HG03457 (cell line): Measurements from ENCODE around the gene CLPTM1L.
"Not testable (repeated sequence)": the region's sequence is repeated elsewhere in the genome, so short reads cannot be mapped to it uniquely, and the experiment has no call there.

ENCODE experiments used
- ATAC-seq: cut with Tn5 transposase; IDR thresholded peaks from one replicate; pipeline ENCODE4 v1.9.1; 2021; ENCODE audit warnings: moderate number of reproducible peaks; ENCODE audit not compliant: unreplicated experiment

The CLPTM1L gene

DNA sequence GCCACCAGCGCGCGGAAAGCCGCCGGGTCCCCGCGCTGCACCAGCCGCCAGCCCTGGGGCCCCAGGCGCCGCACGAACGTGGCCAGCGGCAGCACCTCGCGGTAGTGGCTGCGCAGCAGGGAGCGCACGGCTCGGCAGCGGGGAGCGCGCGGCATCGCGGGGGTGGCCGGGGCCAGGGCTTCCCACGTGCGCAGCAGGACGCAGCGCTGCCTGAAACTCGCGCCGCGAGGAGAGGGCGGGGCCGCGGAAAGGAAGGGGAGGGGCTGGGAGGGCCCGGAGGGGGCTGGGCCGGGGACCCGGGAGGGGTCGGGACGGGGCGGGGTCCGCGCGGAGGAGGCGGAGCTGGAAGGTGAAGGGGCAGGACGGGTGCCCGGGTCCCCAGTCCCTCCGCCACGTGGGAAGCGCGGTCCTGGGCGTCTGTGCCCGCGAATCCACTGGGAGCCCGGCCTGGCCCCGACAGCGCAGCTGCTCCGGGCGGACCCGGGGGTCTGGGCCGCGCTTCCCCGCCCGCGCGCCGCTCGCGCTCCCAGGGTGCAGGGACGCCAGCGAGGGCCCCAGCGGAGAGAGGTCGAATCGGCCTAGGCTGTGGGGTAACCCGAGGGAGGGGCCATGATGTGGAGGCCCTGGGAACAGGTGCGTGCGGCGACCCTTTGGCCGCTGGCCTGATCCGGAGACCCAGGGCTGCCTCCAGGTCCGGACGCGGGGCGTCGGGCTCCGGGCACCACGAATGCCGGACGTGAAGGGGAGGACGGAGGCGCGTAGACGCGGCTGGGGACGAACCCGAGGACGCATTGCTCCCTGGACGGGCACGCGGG, 49.9 kb downstream of the CLPTM1L start, which contains the start of gene TERT:
Gene TERT (minus strand): TSS at position 234 of the 815 bp plus-strand sequence. CDS start 79 bp downstream, at position 155.
- ATAC-seq = no peak

DNA sequence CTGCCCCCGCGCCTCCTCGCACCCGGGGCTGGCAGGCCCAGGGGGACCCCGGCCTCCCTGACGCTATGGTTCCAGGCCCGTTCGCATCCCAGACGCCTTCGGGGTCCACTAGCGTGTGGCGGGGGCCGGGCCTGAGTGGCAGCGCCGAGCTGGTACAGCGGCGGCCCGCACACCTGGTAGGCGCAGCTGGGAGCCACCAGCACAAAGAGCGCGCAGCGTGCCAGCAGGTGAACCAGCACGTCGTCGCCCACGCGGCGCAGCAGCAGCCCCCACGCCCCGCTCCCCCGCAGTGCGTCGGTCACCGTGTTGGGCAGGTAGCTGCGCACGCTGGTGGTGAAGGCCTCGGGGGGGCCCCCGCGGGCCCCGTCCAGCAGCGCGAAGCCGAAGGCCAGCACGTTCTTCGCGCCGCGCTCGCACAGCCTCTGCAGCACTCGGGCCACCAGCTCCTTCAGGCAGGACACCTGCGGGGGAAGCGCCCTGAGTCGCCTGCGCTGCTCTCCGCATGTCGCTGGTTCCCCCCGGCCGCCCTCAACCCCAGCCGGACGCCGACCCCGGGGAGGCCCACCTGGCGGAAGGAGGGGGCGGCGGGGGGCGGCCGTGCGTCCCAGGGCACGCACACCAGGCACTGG, 50.6 kb downstream of the CLPTM1L start:
- ATAC-seq = no peak

DNA sequence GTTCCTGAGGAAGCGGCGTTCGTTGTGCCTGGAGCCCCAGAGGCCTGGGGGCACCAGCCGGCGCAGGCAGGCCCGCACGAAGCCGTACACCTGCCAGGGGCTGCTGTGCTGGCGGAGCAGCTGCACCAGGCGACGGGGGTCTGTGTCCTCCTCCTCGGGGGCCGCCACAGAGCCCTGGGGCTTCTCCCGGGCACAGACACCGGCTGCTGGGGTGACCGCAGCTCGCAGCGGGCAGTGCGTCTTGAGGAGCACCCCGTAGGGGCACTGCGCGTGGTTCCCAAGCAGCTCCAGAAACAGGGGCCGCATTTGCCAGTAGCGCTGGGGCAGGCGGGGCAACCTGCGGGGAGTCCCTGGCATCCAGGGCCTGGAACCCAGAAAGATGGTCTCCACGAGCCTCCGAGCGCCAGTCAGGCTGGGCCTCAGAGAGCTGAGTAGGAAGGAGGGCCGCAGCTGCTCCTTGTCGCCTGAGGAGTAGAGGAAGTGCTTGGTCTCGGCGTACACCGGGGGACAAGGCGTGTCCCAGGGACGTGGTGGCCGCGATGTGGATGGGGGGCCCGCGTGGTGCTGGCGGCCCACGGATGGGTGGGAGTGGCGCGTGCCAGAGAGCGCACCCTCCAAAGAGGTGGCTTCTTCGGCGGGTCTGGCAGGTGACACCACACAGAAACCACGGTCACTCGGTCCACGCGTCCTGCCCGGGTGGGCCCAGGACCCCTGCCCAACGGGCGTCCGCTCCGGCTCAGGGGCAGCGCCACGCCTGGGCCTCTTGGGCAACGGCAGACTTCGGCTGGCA, 51.3 kb downstream of the CLPTM1L start:
- no peak for ATAC-seq

DNA sequence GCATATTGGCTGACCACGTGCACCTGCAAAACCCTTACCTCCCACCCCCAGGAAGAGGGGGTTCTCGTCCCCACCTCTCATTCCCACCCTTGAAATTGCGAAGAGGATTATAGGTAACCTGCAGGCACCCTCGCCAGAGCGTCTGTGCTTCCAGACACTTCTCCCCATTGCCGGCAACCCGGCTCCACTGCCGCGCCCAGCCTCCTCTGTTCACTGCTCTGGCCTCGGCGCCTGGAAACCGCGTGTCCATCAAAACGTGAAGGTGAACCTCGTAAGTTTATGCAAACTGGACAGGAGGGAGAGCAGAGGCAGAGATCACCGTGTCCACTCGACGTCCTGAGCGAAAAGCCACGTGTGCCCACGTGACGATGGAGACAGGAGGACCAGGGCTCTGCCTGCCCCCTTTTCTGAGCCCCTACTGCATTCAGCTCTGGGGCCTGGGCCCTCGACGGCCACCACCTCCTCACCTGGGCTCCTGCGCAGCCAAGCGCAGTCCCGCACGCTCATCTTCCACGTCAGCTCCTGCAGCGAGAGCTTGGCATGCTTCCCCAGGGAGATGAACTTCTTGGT, 52.0 kb downstream of the CLPTM1L start:
- ATAC-seq = no peak

DNA sequence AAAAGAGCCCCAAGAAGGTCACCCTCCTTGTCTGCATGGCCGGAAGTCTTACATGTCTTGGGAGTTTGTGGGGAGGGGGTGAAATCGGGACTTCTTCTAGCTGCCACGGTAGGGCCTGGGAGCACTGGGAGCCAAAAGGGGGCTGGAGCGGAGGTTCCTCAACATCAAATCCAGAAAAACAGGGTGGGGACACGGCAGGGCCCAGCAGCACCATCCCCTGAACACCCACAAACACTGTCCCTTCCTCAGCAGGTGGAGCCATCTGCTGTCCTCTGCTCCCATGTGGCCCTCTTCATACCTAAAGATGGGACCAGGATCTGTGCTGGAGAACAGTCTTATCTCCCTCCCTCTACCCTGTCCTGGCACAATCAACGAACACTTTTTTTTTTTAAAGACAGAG, 52.8 kb downstream of the CLPTM1L start:
- ATAC-seq = no peak

DNA sequence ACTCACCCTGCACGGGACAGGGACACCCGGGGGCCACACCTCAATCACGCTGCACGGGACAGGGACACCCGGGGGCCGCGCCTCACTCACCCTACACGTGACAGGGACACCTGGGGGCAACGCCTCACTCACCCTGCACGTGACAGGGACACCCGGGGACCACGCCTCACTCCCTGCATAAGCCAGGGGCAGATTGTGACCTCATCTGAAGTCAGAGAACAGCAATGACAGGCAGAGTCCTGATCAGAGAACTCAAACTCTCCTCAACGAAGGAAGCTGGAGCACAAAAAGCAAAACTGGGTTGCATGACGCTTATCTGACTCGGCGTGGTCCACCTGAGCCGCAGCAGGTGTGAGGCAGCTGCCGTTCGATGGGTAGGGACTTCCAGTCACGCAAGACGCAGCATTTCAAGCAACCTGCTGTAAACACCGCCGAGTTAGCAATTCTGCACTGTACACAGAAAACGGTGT, 53.3 kb downstream of the CLPTM1L start:
- no peak for ATAC-seq

DNA sequence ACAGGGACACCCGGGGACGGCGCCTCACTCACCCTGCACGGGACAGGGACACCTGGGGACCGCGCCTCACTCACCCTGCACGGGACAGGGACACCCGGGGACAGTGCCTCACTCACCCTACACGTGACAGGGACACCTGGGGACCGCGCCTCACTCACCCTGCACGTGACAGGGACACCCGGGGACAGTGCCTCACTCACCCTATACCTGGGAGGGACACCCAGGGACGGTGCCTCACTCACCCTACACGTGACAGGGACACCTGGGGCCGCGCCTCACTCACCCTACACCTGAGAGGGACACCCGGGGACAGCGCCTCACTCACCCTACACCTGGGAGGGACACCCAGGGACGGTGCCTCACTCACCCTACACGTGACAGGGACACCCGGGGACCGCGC, 53.9 kb downstream of the CLPTM1L start:
- not testable (repeated sequence) for ATAC-seq

DNA sequence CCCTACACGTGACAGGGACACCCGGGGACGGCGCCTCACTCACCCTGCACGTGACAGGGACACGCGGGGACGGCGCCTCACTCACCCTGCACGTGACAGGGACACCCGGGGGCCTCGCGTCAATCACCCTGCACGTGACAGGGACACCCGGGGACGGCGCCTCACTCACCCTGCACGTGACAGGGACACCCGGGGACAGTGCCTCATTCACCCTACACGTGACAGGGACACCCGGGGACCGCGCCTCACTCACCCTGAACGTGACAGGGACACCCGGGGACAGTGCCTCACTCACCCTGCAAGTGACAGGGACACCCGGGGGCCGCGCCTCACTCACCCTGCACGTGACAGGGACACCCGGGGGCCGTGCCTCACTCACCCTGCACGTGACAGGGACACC, 55.3 kb downstream of the CLPTM1L start:
- not testable (repeated sequence) for ATAC-seq

DNA sequence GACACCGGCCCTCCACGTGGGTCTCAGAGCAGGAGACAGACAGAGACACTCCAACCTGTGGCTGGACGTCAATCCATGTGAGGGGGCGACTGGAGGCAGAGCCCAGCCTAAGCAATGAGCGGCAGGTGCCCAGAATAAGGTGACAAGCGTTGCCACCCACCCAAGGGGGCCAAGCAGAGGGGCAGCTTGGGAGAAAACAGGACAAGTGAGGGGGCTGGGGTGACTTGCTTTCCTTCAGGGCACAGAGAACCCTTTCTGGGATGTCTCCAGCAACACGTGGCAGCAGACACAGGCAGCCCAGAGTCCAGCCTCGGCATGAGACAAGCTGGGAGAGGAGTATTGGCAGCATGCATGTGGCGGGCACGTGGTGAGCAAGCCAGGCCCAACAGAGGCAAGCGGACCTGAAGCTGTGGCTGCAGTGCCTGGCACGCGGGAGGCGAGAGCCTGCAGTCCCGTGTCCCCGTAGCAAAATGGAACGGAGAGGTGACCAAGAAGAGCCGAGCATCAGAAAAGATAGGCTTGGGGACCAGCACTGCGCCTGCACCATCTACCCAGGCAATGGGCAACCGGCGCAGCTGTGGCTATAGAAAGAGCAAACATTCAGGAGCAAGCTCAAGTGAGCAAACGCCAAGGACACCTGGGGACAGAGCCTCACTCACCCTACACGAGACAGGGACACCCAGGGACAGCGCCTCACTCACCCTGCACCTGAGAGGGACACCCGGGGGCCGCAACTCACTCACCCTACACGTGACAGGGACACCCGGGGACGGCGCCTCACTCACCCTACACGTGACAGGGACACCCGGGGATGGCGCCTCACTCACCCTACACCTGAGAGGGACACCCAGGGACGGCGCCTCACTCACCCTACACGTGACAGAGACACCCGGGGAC, 56.2 kb downstream of the CLPTM1L start:
- no peak for ATAC-seq

DNA sequence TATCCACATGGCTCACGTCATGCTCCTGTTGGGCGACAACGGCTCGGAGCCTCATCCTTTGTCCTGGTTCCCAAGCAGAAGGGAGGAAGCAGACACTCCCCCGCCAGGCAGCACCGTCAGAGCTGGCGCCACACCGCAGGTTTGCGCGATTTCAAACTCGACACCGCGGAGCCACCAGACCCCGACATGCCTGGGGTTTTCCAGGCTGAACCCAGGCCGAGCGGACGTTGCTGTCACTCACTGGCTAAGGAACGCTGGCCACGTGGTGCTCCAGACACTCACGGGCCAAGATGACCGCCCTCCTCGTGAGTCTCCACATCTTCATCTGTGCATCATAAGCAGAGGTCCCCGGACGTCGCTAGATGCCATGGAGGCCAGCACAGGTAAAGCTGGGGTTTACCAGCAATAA, 59.0 kb downstream of the CLPTM1L start:
- no peak for ATAC-seq

DNA sequence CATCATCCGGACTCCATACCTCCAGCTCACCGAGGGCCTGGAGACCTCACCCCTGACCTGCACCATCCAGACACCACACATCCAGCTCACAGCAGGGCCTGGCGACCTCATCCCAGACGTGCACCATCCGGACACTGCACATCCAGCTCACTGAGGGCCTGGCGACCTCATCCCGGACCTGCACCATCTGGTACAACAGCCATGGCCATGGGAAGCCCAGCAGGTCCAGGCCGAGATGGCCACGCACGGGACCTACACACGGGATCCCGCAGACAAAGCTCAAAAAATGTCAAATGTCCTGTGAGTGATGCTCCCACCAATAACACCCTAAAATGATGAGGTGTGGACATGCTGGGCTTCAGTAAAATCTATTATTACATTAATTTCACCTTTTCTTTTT, 59.8 kb downstream of the CLPTM1L start:
- no peak for ATAC-seq

DNA sequence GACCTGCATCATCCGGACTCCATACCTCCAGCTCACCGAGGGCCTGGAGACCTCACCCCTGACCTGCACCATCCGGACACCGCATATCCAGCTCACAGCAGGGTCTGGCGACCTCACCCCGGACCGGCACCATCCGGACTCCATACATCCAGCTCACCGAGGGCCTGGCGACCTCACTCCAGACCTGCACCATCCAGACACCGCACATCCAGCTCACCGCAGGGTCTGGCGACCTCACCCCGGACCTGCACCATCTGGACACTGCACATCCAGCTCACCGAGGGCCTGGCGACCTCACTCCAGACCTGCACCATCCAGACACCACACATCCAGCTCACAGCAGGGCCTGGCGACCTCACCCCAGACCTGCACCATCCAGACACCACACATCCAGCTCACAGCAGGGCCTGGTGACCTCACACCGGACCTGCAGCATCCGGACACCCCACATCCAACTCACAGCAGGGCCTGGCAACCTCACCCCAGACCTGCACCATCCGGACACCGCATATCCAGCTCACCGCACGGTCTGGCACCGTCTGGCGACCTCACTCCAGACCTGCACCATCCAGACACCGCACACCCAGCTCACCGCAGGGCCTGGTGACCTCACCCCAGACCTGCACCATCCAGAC, 60.4 kb downstream of the CLPTM1L start:
- not testable (repeated sequence) for ATAC-seq

DNA sequence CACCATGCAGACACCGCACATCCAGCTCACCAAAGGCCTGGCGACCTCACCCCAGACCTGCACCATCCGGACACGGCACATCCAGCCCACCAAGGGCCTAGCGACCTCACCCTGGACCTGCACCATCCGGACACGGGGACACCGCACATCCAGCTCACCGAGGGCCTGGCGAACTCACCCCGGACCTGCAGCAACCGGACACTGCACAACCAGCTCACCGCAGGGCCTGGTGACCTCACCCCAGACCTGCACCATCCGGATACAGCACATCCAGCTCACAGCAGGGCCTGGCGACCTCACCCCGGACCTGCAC, 61.2 kb downstream of the CLPTM1L start:
- not testable (repeated sequence) for ATAC-seq

DNA sequence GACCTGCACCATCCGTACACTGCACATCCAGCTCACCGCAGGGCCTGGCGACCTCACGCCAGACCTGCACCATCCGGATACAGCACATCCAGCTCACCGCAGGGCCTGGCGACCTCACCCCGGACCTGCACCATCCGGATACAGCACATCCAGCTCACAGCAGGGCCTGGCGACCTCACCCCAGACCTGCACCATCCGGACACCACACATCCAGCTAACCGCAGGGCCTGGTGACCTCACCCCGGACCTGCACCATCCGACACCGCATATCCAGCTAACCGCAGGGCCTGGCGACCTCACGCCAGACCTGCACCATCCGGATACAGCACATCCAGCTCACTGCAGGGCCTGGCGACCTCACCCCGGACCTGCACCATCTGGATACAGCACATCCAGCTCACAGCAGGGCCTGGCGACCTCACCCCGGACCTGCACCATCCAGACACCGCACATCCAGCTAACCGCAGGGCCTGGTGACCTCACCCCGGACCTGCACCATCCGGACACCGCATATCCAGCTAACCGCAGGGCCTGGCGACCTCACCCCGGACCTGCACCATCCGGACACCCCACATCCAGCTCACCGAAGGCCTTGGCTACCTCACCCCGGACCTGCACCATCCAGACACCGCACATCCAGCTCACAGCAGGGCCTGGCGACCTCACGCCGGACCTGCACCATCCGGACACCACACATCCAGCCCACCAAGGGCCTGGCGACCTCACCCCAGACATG, 61.7 kb downstream of the CLPTM1L start:
- not testable (repeated sequence) for ATAC-seq

DNA sequence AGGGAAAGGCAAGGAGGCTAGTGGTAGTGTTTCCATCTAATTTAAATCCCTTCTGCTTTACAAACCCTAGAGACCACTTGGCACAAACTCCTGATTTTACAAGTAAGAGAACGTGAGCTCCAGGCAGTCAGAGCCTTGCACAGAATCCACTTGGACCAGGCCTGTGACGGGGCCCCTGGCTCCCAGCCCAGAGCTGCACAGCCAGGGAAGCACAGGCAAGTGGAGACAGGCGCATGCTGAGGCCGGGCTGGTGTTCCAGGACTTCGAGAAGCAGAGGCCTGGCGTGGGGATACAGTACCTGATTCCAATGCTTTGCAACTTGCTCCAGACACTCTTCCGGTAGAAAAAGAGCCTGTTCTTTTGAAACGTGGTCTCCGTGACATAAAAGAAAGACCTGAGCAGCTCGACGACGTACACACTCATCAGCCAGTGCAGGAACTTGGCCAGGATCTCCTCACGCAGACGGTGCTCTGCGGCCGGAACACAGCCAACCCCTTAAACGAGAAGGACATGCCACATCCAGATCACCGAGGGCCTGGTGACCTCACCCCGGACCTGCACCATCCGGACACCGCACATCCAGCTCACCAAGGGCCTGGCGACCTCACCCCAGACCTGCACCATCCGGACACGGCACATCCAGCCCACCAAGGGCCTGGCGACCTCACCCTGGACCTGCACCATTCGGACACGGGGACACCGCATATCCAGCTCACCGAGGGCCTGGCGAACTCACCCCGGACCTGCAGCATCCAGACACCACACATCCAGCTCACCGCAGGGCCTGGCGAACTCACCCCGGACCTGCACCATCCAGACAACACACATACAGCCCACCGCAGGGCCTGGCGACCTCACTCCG, 62.5 kb downstream of the CLPTM1L start:
- no peak for ATAC-seq

DNA sequence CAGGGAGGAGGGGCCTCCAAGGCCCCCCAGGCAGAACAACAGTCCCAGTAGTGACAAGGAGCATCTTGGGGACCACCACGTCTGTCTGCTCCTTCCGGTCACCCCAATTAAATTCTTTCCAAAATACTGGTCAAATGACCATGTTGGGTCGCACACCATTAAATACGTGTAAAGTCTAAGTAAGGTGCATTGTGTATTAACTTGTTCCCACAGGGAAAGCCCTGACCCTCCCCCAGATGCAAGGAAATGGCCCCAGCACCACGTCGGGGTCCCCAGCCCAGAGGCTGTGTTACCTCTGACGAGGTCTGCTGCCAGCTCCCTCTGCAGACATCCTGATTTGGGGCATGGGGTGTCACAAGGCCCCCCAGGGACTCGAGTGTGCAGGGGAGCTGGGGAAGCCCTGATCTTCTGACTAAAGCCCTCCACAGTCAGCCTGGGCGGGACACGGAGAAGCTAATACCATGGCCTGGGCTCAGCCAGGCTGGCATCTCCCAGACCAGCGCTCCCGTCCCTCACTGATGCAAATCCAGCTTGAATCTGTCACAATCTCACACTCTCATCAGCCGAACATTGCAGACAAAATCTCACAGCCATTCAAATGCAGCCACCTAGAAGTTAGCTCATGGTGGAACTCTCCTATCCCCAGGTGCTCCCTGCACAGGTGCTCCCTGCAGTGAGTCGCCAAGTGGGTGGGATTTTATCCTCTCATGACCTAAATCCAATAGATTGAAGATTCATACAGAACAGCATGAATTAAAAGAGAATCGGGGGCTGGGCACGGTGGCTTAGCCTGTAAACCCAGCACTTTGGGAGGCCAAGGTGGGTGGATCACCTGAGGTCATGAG, 63.6 kb downstream of the CLPTM1L start:
- ATAC-seq = no peak
